Measurements from ENCODE around the gene FBLN1.

The FBLN1 gene

GRCh38 chr22:45503050-45503815 is 550 bp downstream of the FBLN1 start:
- H3F3A ChIP-seq (ENCODE audit: insufficient read depth, low read length): no peaks in the 10 kb centered on the region
- H2AFZ ChIP-seq (ENCODE audit: low read length): no peak overlapping the region
- H3K36me3 ChIP-seq (ENCODE audit: insufficient read depth, low read length): no peaks in the 10 kb centered on the region
- no peaks in the 10 kb centered on the region for H3K4me1 ChIP-seq (ENCODE audit: insufficient read depth, low read length, severe bottlenecking)
- H3K9ac ChIP-seq (ENCODE audit: low read length): no peak overlapping the region
- no peak for TF ChIP-seq CTCF (IDR thresholded peaks at IDR 0.05; ENCODE audit: low read length)
- TF ChIP-seq EZH2 (IDR thresholded peaks at IDR 0.05; ENCODE audit: borderline replicate concordance, low read length): no peak
- 0 out of 2 replicates have a peak, but pooled peaks cover 5% of the 10 kb centered on the region for H3K27me3 ChIP-seq (ENCODE audit: insufficient read depth, low read length)
- H3K9me3 ChIP-seq (ENCODE audit: low read length): no peaks in the 10 kb centered on the region
- H3K9me2 ChIP-seq (ENCODE audit: low read depth, low read length): no peaks in the 10 kb centered on the region
- no peaks in the 10 kb centered on the region for H4K20me1 ChIP-seq (ENCODE audit: insufficient read depth, low read length)
- no peak overlapping the region for H3K4me3 ChIP-seq (ENCODE audit: low read depth, low read length, poor library complexity, severe bottlenecking)
- no peaks in the 10 kb centered on the region for H3K79me2 ChIP-seq (ENCODE audit: insufficient read depth, low read length)
- no peak overlapping the region for H3K4me2 ChIP-seq (ENCODE audit: low read length)
- H3K27ac ChIP-seq (ENCODE audit: low read depth, low read length, poor library complexity, severe bottlenecking): no peak overlapping the region

GRCh38 chr22:45503816-45504372 is 1.2 kb downstream of the FBLN1 start:
- H3K27me3 ChIP-seq (ENCODE audit: insufficient read depth, low read length): 0 out of 2 replicates have a peak, but pooled peaks cover 4% of the 10 kb centered on the region
- H3K4me3 ChIP-seq (ENCODE audit: low read depth, low read length, poor library complexity, severe bottlenecking): no peak overlapping the region
- H2AFZ ChIP-seq (ENCODE audit: low read length): no peak overlapping the region
- H3F3A ChIP-seq (ENCODE audit: insufficient read depth, low read length): no peaks in the 10 kb centered on the region
- no peaks in the 10 kb centered on the region for H3K4me1 ChIP-seq (ENCODE audit: insufficient read depth, low read length, severe bottlenecking)
- H3K9me2 ChIP-seq (ENCODE audit: low read depth, low read length): no peaks in the 10 kb centered on the region
- no peak for TF ChIP-seq EZH2 (IDR thresholded peaks at IDR 0.05; ENCODE audit: borderline replicate concordance, low read length)
- no peak for TF ChIP-seq CTCF (IDR thresholded peaks at IDR 0.05; ENCODE audit: low read length)
- no peaks in the 10 kb centered on the region for H3K36me3 ChIP-seq (ENCODE audit: insufficient read depth, low read length)
- no peak overlapping the region for H3K4me2 ChIP-seq (ENCODE audit: low read length)
- H3K27ac ChIP-seq (ENCODE audit: low read depth, low read length, poor library complexity, severe bottlenecking): no peak overlapping the region
- H3K9me3 ChIP-seq (ENCODE audit: low read length): no peaks in the 10 kb centered on the region
- H3K9ac ChIP-seq (ENCODE audit: low read length): no peak overlapping the region
- no peaks in the 10 kb centered on the region for H3K79me2 ChIP-seq (ENCODE audit: insufficient read depth, low read length)
- no peaks in the 10 kb centered on the region for H4K20me1 ChIP-seq (ENCODE audit: insufficient read depth, low read length)

GRCh38 chr22:45504373-45505341 is 2.0 kb downstream of the FBLN1 start:
- TF ChIP-seq EZH2 (IDR thresholded peaks at IDR 0.05; ENCODE audit: borderline replicate concordance, low read length): no peak
- TF ChIP-seq CTCF (IDR thresholded peaks at IDR 0.05; ENCODE audit: low read length): no peak
- Histone ChIP-seq H3K27me3 (ENCODE audit: insufficient read depth, low read length) (0 out of 2 replicates have a peak, but pooled peaks cover 4% of the 10 kb centered on the region), H3K4me1 (ENCODE audit: insufficient read depth, low read length, severe bottlenecking) (no peaks in the 10 kb centered on the region), H3F3A (ENCODE audit: insufficient read depth, low read length) (no peaks in the 10 kb centered on the region), H3K9me3 (ENCODE audit: low read length) (no peaks in the 10 kb centered on the region), H3K4me2 (ENCODE audit: low read length) (no peak overlapping the region), H3K4me3 (ENCODE audit: low read depth, low read length, poor library complexity, severe bottlenecking) (no peak overlapping the region), H3K36me3 (ENCODE audit: insufficient read depth, low read length) (no peaks in the 10 kb centered on the region), H4K20me1 (ENCODE audit: insufficient read depth, low read length) (no peaks in the 10 kb centered on the region), H3K79me2 (ENCODE audit: insufficient read depth, low read length) (no peaks in the 10 kb centered on the region), H3K9ac (ENCODE audit: low read length) (no peak overlapping the region), H2AFZ (ENCODE audit: low read length) (no peak overlapping the region), H3K27ac (ENCODE audit: low read depth, low read length, poor library complexity, severe bottlenecking) (no peak overlapping the region), H3K9me2 (ENCODE audit: low read depth, low read length) (no peaks in the 10 kb centered on the region)

Measured in OCI-LY1 (cell line).